GM12878 (cell line): ENCODE results near the gene RSPH4A. TPM values are rescaled to one million over a fixed set of nuclear protein-coding genes. Genes with fewer than 3 reads are reported as not detected.

ENCODE experiments used
- CBFB ChIP-seq: IDR thresholded peaks from 2 replicates; pipeline ENCODE4 v1.6.1; 2016; ENCODE audit warnings: antibody characterized with exemption, low read depth
- POLR2AphosphoS5 ChIP-seq: IDR thresholded peaks from 2 replicates; pipeline ENCODE4 v1.6.1; 2011; ENCODE audit warnings: mild to moderate bottlenecking, low read length, inconsistent platforms
- RCOR1 ChIP-seq: conservative IDR thresholded peaks from 2 replicates; pipeline ENCODE4 v1.6.1; 2012; ENCODE audit warnings: low read depth, low read length, improper control_type of control experiment
- ZNF207 ChIP-seq: fragments of 450-650 bp; IDR thresholded peaks from 2 replicates; pipeline ENCODE4 v1.6.1; 2014; ENCODE audit warnings: antibody characterized with exemption, mild to moderate bottlenecking, borderline replicate concordance
- ZNF622 ChIP-seq: fragments of 450-650 bp; IDR thresholded peaks from 2 replicates; pipeline ENCODE4 v1.6.1; 2017; ENCODE audit warnings: mild to moderate bottlenecking, inconsistent platforms
- polyA plus RNA-seq, 11 experiments: library from polyadenylated mRNA; depleted of rRNA in 4 of 11; unstranded in 6 of 11; stranded (reverse) in 5 of 11; fragments of >200 nt; fragmentation: Nextera tagmentation in 4 of 11; fragmentation: Illumina TruSeq in 1 of 11; extraction: Ambion mirVana in 4 of 11; extraction: Trizol in 1 of 11; gene quantifications; 1 replicate in 1 of 11; 2 replicates in 10 of 11; pipeline versions ENCODE4 v1.2.1 to v1.2.3, GENCODE V29; 2011 to 2016; ENCODE audit warnings: inconsistent platforms in 2 of 11, missing spikeins in 2 of 11, low read depth in 1 of 11
- total RNA-seq, 4 experiments: library from RNA; depleted of rRNA in 3 of 4; stranded (reverse); fragments of >200 nt in 3 of 4; fragmentation: Illumina TruSeq in 1 of 4; extraction: Trizol in 1 of 4; gene quantifications; 2 replicates each; pipeline versions ENCODE4 v1.2.1 to v1.2.3, GENCODE V29; 2013 to 2021
- TF ChIP-seq, protein P1 (sequence below): fragments of 450-650 bp; IDR thresholded peaks from 2 replicates; pipeline ENCODE4 v1.6.1; 2017; ENCODE audit warnings: low read depth, mild to moderate bottlenecking, moderate library complexity
- TF ChIP-seq, protein P2 (sequence below): fragments of 450-650 bp; IDR thresholded peaks from 2 replicates; pipeline ENCODE4 v1.6.1; 2016; ENCODE audit warnings: mild to moderate bottlenecking
- TF ChIP-seq, protein P3 (sequence below): fragments of 450-650 bp; IDR thresholded peaks from 2 replicates; pipeline ENCODE4 v1.6.1; 2017; ENCODE audit warnings: mild to moderate bottlenecking, low read depth, inconsistent platforms; ENCODE audit not compliant: poor library complexity, severe bottlenecking
- TF ChIP-seq, protein P4 (sequence below): IDR thresholded peaks from 2 replicates; pipeline ENCODE4 v1.6.1; 2012; ENCODE audit warnings: mild to moderate bottlenecking, low read depth, low read length

Gene RSPH4A
- total and polyA plus RNA-seq, 10 of the 15 experiments (the other 5 are each of a cell fraction or from before 2014, with no cell fraction given): 0.07 to 0.28 (median 0.21) TPM; not detected in 1

DNA sequence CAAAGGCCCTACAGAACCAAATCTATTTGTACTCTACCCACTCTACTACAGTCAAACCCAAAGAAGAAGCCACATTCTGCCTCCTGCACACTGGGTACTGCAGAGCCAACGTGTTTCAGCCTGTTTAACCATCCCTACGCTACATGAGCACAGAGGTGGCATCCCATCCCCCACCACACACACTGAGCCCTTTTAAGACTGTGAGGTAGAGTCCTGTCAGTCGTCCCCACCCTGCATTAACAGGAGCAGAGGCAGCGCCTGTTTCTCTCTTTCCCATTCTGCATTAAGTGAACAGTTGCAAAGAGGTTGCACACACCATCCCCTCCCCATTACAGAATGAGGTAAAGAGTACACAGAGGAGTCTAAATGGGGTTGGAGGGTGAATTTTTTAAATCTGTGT lies 5.2 kb upstream of the RSPH4A start (continued):
- TF ChIP-seq, protein P1, sequence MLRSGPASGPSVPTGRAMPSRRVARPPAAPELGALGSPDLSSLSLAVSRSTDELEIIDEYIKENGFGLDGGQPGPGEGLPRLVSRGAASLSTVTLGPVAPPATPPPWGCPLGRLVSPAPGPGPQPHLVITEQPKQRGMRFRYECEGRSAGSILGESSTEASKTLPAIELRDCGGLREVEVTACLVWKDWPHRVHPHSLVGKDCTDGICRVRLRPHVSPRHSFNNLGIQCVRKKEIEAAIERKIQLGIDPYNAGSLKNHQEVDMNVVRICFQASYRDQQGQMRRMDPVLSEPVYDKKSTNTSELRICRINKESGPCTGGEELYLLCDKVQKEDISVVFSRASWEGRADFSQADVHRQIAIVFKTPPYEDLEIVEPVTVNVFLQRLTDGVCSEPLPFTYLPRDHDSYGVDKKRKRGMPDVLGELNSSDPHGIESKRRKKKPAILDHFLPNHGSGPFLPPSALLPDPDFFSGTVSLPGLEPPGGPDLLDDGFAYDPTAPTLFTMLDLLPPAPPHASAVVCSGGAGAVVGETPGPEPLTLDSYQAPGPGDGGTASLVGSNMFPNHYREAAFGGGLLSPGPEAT: no peak
- TF ChIP-seq, protein P2, sequence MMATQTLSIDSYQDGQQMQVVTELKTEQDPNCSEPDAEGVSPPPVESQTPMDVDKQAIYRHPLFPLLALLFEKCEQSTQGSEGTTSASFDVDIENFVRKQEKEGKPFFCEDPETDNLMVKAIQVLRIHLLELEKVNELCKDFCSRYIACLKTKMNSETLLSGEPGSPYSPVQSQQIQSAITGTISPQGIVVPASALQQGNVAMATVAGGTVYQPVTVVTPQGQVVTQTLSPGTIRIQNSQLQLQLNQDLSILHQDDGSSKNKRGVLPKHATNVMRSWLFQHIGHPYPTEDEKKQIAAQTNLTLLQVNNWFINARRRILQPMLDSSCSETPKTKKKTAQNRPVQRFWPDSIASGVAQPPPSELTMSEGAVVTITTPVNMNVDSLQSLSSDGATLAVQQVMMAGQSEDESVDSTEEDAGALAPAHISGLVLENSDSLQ: no peak
- TF ChIP-seq ZNF622 (no peak), CBFB (no peak), ZNF207 (no peak), POLR2AphosphoS5 (no peak), RCOR1 (no peak)
- TF ChIP-seq, protein P3, sequence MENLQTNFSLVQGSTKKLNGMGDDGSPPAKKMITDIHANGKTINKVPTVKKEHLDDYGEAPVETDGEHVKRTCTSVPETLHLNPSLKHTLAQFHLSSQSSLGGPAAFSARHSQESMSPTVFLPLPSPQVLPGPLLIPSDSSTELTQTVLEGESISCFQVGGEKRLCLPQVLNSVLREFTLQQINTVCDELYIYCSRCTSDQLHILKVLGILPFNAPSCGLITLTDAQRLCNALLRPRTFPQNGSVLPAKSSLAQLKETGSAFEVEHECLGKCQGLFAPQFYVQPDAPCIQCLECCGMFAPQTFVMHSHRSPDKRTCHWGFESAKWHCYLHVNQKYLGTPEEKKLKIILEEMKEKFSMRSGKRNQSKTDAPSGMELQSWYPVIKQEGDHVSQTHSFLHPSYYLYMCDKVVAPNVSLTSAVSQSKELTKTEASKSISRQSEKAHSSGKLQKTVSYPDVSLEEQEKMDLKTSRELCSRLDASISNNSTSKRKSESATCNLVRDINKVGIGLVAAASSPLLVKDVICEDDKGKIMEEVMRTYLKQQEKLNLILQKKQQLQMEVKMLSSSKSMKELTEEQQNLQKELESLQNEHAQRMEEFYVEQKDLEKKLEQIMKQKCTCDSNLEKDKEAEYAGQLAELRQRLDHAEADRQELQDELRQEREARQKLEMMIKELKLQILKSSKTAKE: no peak
- TF ChIP-seq, protein P4, sequence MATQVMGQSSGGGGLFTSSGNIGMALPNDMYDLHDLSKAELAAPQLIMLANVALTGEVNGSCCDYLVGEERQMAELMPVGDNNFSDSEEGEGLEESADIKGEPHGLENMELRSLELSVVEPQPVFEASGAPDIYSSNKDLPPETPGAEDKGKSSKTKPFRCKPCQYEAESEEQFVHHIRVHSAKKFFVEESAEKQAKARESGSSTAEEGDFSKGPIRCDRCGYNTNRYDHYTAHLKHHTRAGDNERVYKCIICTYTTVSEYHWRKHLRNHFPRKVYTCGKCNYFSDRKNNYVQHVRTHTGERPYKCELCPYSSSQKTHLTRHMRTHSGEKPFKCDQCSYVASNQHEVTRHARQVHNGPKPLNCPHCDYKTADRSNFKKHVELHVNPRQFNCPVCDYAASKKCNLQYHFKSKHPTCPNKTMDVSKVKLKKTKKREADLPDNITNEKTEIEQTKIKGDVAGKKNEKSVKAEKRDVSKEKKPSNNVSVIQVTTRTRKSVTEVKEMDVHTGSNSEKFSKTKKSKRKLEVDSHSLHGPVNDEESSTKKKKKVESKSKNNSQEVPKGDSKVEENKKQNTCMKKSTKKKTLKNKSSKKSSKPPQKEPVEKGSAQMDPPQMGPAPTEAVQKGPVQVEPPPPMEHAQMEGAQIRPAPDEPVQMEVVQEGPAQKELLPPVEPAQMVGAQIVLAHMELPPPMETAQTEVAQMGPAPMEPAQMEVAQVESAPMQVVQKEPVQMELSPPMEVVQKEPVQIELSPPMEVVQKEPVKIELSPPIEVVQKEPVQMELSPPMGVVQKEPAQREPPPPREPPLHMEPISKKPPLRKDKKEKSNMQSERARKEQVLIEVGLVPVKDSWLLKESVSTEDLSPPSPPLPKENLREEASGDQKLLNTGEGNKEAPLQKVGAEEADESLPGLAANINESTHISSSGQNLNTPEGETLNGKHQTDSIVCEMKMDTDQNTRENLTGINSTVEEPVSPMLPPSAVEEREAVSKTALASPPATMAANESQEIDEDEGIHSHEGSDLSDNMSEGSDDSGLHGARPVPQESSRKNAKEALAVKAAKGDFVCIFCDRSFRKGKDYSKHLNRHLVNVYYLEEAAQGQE: no peak
